ENCODE measurements around the gene BEX3. TPM values are rescaled to one million over a fixed set of nuclear protein-coding genes. Genes with fewer than 3 reads are reported as not detected.

Gene BEX3
- total RNA-seq, 2 experiments from 2014 or later: 18.6 to 20.0 TPM

DNA sequence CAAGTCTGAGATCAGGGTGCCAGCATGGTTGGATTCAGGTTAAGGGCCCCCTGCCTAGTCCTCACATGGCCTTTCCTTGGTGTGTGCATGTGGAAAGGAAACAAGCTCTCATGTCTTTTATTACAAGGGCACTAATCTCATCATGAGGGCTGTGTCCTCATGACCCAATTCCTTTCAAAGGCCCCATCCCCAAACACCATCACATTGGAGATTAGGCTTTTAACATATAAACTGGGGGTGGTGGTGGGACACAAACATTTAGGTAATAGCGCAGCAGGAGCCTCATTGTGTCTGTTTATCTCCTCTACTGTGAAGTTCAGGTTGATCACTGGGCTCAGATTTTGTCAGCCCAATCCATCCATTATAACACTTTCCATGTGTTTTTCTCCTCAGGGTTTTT lies 41.0 kb downstream of the BEX3 start:
- no peaks in the 10 kb centered on the region for H3K9me3 Mint-ChIP-seq
- H3K4me1 Mint-ChIP-seq: peaks cover 9% of the 10 kb centered on the region
- H3K4me3 Mint-ChIP-seq: no peak overlapping the region
- H3K27ac Mint-ChIP-seq: no peak overlapping the region
- CTCF ChIA-PET: no interaction called here
- no peaks in the 10 kb centered on the region for H3K27me3 Mint-ChIP-seq
- POLR2A ChIA-PET: no interaction called here
- DNase-seq: no peak
- no peaks in the 10 kb centered on the region for H3K36me3 Mint-ChIP-seq (ENCODE audit: low read depth)

DNA sequence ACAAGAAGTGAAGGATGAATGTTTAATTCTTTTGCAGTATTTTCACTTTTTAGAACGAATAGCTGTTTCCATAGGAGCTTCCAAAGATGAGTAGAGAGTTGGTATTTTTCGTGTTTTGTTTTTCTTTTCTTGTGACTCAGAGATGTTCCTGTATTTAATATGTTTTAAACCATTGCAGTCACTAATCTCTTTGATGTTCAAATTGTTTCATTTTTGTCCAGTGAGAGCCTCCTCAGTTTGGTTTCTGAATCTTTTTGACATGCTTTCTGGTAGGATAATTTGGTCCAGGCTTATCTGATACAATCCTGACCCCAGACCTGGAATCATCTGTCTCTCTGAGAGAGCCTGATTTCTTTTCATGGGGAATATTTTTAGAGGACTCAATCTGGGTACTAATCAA lies 41.6 kb downstream of the BEX3 start:
- H3K36me3 Mint-ChIP-seq (ENCODE audit: low read depth): no peaks in the 10 kb centered on the region
- no peak overlapping the region for H3K27ac Mint-ChIP-seq
- no peaks in the 10 kb centered on the region for H3K9me3 Mint-ChIP-seq
- POLR2A ChIA-PET: no interaction called here
- CTCF ChIA-PET: no interaction called here
- no peaks in the 10 kb centered on the region for H3K27me3 Mint-ChIP-seq
- no peak for DNase-seq
- no peak overlapping the region for H3K4me3 Mint-ChIP-seq
- H3K4me1 Mint-ChIP-seq: peaks cover 9% of the 10 kb centered on the region

DNA sequence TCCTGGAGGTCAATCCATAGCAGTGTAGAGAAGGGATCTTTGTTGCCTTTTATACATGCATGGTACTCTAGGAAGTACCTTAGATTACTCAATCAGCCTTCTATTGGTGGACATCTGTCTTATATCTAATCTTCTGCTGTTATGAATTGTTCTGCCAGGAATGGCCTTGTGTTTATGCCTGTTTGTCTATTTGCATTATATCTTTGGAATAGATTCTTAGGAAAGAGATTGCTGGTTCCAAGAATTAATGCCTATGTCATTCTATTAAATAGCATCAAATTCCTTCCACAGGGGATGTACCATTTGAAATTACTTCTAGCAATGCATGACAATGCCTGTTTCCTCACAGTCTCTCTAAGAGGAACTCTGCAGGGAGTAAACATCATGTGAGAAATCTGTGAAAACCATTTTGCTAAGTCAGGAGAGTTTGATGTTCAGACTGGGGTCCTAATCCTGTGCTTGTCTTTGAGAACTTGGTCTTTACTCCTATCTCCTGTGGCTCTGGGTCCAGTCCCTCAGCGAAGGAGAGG lies 42.5 kb downstream of the BEX3 start:
- H3K27ac Mint-ChIP-seq: no peak overlapping the region
- POLR2A ChIA-PET: no interaction called here
- peaks cover 9% of the 10 kb centered on the region for H3K4me1 Mint-ChIP-seq
- H3K4me3 Mint-ChIP-seq: no peak overlapping the region
- H3K9me3 Mint-ChIP-seq: no peaks in the 10 kb centered on the region
- CTCF ChIA-PET: no interaction called here
- no peaks in the 10 kb centered on the region for H3K36me3 Mint-ChIP-seq (ENCODE audit: low read depth)
- no peak for DNase-seq
- H3K27me3 Mint-ChIP-seq: no peaks in the 10 kb centered on the region

DNA sequence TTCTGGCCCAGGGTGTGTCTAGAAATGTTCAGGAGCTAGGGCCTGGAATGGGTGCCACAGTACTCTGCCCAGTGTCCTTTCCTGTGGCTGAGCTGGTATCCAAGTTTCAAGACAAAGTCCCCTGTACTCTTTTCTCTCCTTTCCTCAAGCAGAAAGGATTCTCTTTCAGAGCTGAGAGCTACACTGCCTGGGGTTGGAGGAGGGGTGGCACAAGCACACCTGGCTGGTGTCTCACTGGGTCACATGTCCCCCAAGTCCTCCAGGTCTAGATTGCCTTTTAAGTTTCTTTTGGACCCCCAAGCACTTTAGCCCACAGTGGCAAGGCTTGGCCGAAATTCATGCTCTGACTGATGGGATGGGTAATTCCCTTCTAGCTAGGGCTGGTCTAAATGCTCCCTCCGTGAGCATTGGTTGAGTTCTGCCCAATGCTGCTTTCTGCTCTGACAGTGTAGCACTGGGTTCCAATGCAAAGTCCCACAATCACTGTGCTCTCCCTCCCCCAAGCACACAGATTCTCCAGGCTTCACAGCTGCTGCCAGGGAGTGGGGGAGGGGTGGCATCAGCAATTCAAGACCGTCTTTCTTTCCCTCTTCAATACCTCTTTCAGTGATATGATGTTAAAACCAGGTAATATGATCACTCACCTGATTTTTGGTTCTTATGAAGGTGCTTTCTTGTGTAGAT lies 47.8 kb downstream of the BEX3 start:
- no peaks in the 10 kb centered on the region for H3K27me3 Mint-ChIP-seq
- CTCF ChIA-PET: no interaction called here
- POLR2A ChIA-PET: no interaction called here
- H3K27ac Mint-ChIP-seq: no peak overlapping the region
- H3K4me3 Mint-ChIP-seq: no peak overlapping the region
- H3K9me3 Mint-ChIP-seq: no peaks in the 10 kb centered on the region
- H3K36me3 Mint-ChIP-seq (ENCODE audit: low read depth): no peaks in the 10 kb centered on the region
- no peaks in the 10 kb centered on the region for H3K4me1 Mint-ChIP-seq
- DNase-seq: no peak

Other genes with a start within 250 kb of the BEX3 start
- 10 to 100 TPM; 10.5 to 12.2 TPM for gene BEX4, start 161.4 kb upstream of the BEX3 start, total RNA-seq
- 10 to 100 TPM; 41.9 to 42.6 TPM for gene TCEAL8, start 121.4 kb upstream of the BEX3 start, total RNA-seq
- gene TCEAL5, start 99.8 kb upstream of the BEX3 start, total RNA-seq: not detected
- 1 to 10 TPM; 8.1 to 9.3 TPM for gene BEX2, start 65.5 kb upstream of the BEX3 start, total RNA-seq
- not detected for gene TCEAL7, start 46.3 kb upstream of the BEX3 start, total RNA-seq
- gene TCEAL9, start 20.0 kb upstream of the BEX3 start, total RNA-seq: 1 to 10 TPM in 1 of 2 experiments, under 1 TPM in 1; 0.50 to 1.0 TPM
- under 1 TPM in 1 of 2 experiments, not detected in 1; 0.10 TPM for gene RAB40A, start 143.0 kb downstream of the BEX3 start, total RNA-seq
- gene TCEAL4, start 209.0 kb downstream of the BEX3 start, total RNA-seq: 1 to 10 TPM; 3.4 to 4.7 TPM
- 1 to 10 TPM; 2.5 to 3.0 TPM for gene TCEAL3, start 231.4 kb downstream of the BEX3 start, total RNA-seq

Data from activated CD4-positive, alpha-beta memory T cell treated with anti-CD3 and anti-CD28 coated beads, Interleukin-2, amount 10 ng/mL, durations not matched to agents 7 days and 5 days (primary cell).